Activated naive CD4-positive, alpha-beta T cell (primary cell): ENCODE data around the gene KLC1.
A peak's percentile ranks its signal among the peaks of the same experiment; 100 is the strongest.

ENCODE experiments used
- DNase-seq, 4 experiments: peaks; one replicate each; lab custom pipeline; 2025; lab: John Stamatoyannopoulos, UW

The KLC1 gene

GRCh38 chr14:103657471-103657870 lies 28.5 kb downstream of the KLC1 start:
- no peak for DNase-seq

- DNase-seq: no peak
Observed at GRCh38 chr14:103659631-103660030, 30.6 kb downstream of the KLC1 start.

GRCh38 chr14:103662029-103662428 lies 33.0 kb downstream of the KLC1 start:
- no peak for DNase-seq

GRCh38 chr14:103662591-103662990 lies 33.6 kb downstream of the KLC1 start:
- DNase-seq: no peak

GRCh38 chr14:103663506-103663905 lies 34.5 kb downstream of the KLC1 start:
- no peak for DNase-seq

- DNase-seq: no peak
Observed at GRCh38 chr14:103667671-103668070, 38.7 kb downstream of the KLC1 start.

GRCh38 chr14:103668117-103668516 lies 39.1 kb downstream of the KLC1 start:
- no peak for DNase-seq

GRCh38 chr14:103669370-103669769 lies 40.4 kb downstream of the KLC1 start:
- no peak for DNase-seq

- DNase-seq: no peak
Observed at GRCh38 chr14:103671911-103672310, 42.9 kb downstream of the KLC1 start.

GRCh38 chr14:103675957-103676356 lies 46.9 kb downstream of the KLC1 start:
- DNase-seq: no peak

- DNase-seq: no peak
Observed at GRCh38 chr14:103676881-103677675, 48.1 kb downstream of the KLC1 start.

- peak in 2 of 4 experiments; percentile 16 to 20 for DNase-seq
Observed at GRCh38 chr14:103679351-103679750, 50.3 kb downstream of the KLC1 start.

- no peak for DNase-seq
Observed at GRCh38 chr14:103680491-103681231, 51.6 kb downstream of the KLC1 start.

- no peak for DNase-seq
Observed at GRCh38 chr14:103683139-103683538, 54.1 kb downstream of the KLC1 start.

GRCh38 chr14:103684471-103684870 lies 55.5 kb downstream of the KLC1 start:
- no peak for DNase-seq

GRCh38 chr14:103684871-103685270 lies 55.9 kb downstream of the KLC1 start:
- DNase-seq: no peak

- no peak for DNase-seq
Observed at GRCh38 chr14:103685276-103686211, 56.5 kb downstream of the KLC1 start.

- DNase-seq: no peak
Observed at GRCh38 chr14:103686831-103687485, 57.9 kb downstream of the KLC1 start.

GRCh38 chr14:103687712-103688111 lies 58.7 kb downstream of the KLC1 start:
- no peak for DNase-seq

GRCh38 chr14:103688441-103688840 lies 59.4 kb downstream of the KLC1 start:
- no peak for DNase-seq
